Mucosa of descending colon (tissue), 3 donors: ENCODE measurements around the gene CDC42BPA. TPM values are rescaled to one million over a fixed set of nuclear protein-coding genes. Genes with fewer than 3 reads are reported as not detected.
A peak's percentile ranks its signal among the peaks of the same experiment; 100 is the strongest.

Experiments
- ATAC-seq: fragments of 200-7000 bp; cut with Tn5 transposase; one replicate; pipeline ENCODE4 v1.9.1; 2020; ENCODE audit warnings: mild to moderate bottlenecking, moderate library complexity
- DNase-seq, 3 donors: peaks; one replicate each; pipeline ENCODE4 v3.0.0-alpha.2; 2020
- H3K36me3 ChIP-seq: fragments of 200-600 bp; one replicate; pipeline ENCODE4 v1.8.0; 2021; ENCODE audit warnings: low read depth, mild to moderate bottlenecking
- H3K4me1 ChIP-seq: fragments of 200-600 bp; one replicate; pipeline ENCODE4 v1.8.0; 2021; ENCODE audit warnings: low read depth, mild to moderate bottlenecking
- H3K4me3 ChIP-seq: fragments of 200-600 bp; one replicate; pipeline ENCODE4 v1.8.0; 2021; ENCODE audit warnings: mild to moderate bottlenecking
- H3K9me3 ChIP-seq: fragments of 200-600 bp; one replicate; pipeline ENCODE4 v1.8.0; 2021; ENCODE audit warnings: mild to moderate bottlenecking
- CTCF ChIP-seq: fragments of 200-600 bp; IDR thresholded peaks from one replicate; pipeline ENCODE4 v1.8.0; 2022; ENCODE audit warnings: antibody characterized with exemption, mild to moderate bottlenecking
- intact Hi-C, 2 donors: fragments of 100-400 bp; cut with DNase I in 1 of 2; cut with micrococcal nuclease in 1 of 2; formaldehyde crosslinking; loops; one replicate each; pipeline versions ENCODE4 v1.11.0 to v1.11.1; 2022; cut with DNase I, micrococcal nuclease
- total RNA-seq, 3 donors: library from RNA; stranded (reverse); fragmentation: NEBNext Ultra II Directional in 2 of 3; extraction: Animal tissue kit (Norgen Biotek cat#: 25700) in 2 of 3; gene quantifications; one replicate each; pipeline versions ENCODE4 v1.2.1 to v1.2.4, GENCODE V29; 2021 to 2023
- donor health status: DM: no; HTN: no; CAD: no; lungs with moderate emphysema.
- donor health status: DM: no; HTN: no; CAD: no.
- donor health status: DM: no; HTN: yes; CAD: no.

Gene CDC42BPA
- total RNA-seq, 3 donors from 2014 or later: 32.6 to 70.7 (median 50.2) TPM

- TF ChIP-seq CTCF: no peak
- intact Hi-C loops: no loop called here
- no peak for DNase-seq
- Histone ChIP-seq H3K36me3 (no peaks in the 10 kb centered on the region), H3K4me3 (no peak overlapping the region), H3K9me3 (no peaks in the 10 kb centered on the region), H3K4me1 (no peaks in the 10 kb centered on the region)
- ATAC-seq: no peak
Measured at GRCh38 chr1:227308367-227309336, 9.6 kb downstream of the CDC42BPA start.

DNA sequence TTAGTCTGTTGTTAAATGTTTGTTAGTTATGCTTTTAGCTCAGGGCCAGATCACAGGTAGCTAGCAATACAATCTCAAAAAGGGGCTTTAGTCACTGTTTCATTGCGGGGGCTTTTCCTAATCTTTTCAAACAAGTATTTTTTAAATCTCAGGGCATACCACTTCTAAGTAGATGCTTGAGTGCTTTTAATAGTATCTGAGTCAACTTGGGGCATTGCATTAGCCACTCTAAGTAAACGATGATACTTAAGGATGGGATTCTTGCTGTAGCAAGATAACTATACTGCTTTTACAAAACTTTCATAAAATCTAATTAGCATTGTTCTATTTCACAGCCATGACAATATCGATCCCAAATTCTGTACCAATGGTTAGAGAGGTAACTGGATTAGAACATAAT is 11.6 kb downstream of the CDC42BPA start:
- ATAC-seq: no peak
- Histone ChIP-seq H3K4me1 (no peaks in the 10 kb centered on the region), H3K4me3 (no peak overlapping the region), H3K9me3 (no peaks in the 10 kb centered on the region), H3K36me3 (no peaks in the 10 kb centered on the region)
- TF ChIP-seq CTCF: no peak
- no peak for DNase-seq
- intact Hi-C loops: no loop called here

DNA sequence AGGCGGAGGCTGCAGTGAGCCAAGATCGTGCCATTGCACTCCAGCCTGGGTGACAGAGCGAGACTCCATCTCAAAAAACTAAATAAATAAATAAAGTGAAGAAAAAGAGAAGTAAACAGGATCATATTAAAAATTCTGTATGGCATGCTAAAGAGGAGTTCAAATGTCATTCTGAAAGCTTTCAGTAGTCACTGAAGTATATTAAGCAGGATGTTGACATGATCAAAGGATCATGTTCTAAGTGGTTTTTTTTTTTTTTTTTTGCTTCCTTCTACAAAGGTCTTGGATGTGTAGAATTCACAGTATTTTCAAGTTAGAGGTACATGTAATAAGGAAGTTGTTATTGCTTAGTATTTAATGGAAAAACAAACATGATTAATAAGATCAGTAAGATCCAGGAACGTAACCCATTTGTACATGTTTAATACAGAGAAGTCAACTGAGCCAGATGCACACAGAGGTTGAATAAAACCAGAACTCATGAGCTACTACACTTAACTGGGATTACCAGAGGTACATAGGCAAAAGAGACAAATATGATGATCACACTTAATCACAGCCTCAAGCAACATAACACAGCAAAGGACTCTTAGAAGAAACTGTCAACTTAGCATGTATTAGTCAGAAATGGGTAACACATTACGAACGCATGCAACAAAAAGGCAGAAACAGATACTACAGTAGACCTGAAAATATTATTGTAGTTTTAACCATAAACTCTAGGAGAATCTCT is 12.2 kb downstream of the CDC42BPA start:
- DNase-seq (no peak), ATAC-seq (no peak)
- Histone ChIP-seq H3K36me3 (no peaks in the 10 kb centered on the region), H3K4me3 (no peak overlapping the region), H3K4me1 (no peaks in the 10 kb centered on the region), H3K9me3 (no peaks in the 10 kb centered on the region)
- no peak for TF ChIP-seq CTCF
- intact Hi-C loops: no loop called here

DNA sequence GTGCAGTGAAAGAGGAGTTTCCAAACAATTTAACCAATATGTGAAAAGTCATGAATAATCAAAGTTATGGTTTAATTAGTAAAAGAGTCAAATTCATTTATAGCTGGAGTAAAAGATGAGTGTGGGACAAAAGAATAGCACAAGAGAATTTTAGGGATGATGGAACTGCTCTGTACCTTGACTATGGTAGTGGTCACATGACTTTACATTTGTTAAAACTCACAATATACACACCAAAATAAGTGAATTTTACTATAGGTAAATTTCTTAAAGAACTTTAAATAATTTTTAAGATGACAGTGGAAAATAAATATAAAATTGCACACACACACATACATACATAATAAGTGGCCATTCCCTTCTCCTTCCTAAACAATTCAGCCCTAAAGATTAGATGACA is 13.6 kb downstream of the CDC42BPA start:
- no peak for TF ChIP-seq CTCF
- intact Hi-C loops: no loop called here
- Histone ChIP-seq H3K4me1 (no peaks in the 10 kb centered on the region), H3K4me3 (no peak overlapping the region), H3K9me3 (no peaks in the 10 kb centered on the region), H3K36me3 (no peaks in the 10 kb centered on the region)
- ATAC-seq (no peak), DNase-seq (no peak)

- no peaks in the 10 kb centered on the region for H3K4me1 ChIP-seq
Measured at GRCh38 chr1:227303662-227304061, 14.6 kb downstream of the CDC42BPA start.

More at GRCh38 chr1:227303662-227304061, 14.6 kb downstream of the CDC42BPA start:
- no peak overlapping the region for H3K4me3 ChIP-seq
- ATAC-seq (peak; percentile 73), DNase-seq (no peak)
- no peaks in the 10 kb centered on the region for H3K9me3 ChIP-seq
- intact Hi-C loops: no loop called here
- TF ChIP-seq CTCF: no peak
- H3K36me3 ChIP-seq: no peaks in the 10 kb centered on the region
